Liver (tissue), 9 donors: ENCODE results near the gene LRP3. TPM values are rescaled to one million over a fixed set of nuclear protein-coding genes. Genes with fewer than 3 reads are reported as not detected.
"Not testable (repeated sequence)": the region's sequence is repeated elsewhere in the genome, so short reads cannot be mapped to it uniquely, and the experiment has no call there.

Experiments
- DNase-seq: peaks from one replicate; pipeline ENCODE4 v3.0.0-alpha.2; 2017; ENCODE audit warnings: low spot score
- H3K27ac ChIP-seq, 2 donors: one replicate each; pipeline ENCODE4 v1.7.0; 2013; ENCODE audit warnings: inconsistent platforms in 2 of 2, low read length in 2 of 2, control low read depth in 1 of 2, low read depth in 1 of 2, mild to moderate bottlenecking in 1 of 2
- H3K27me3 ChIP-seq, 4 donors: one replicate each; pipeline versions ENCODE4 v1.6.1 to v1.7.0; 2013; ENCODE audit warnings: low read length in 3 of 4, inconsistent platforms in 1 of 4, mild to moderate bottlenecking in 1 of 4, moderate library complexity in 1 of 4; ENCODE audit not compliant: control insufficient read depth in 4 of 4, insufficient read depth in 4 of 4
- H3K36me3 ChIP-seq, 4 donors: one replicate each; pipeline versions ENCODE4 v1.6.1 to v1.7.0; 2013; ENCODE audit warnings: low read length in 3 of 4, mild to moderate bottlenecking in 3 of 4, low read depth in 1 of 4, moderate library complexity in 1 of 4; ENCODE audit not compliant: control insufficient read depth in 4 of 4, insufficient read depth in 3 of 4
- H3K4me1 ChIP-seq, 4 donors: one replicate each; pipeline versions ENCODE4 v1.6.1 to v1.7.0; 2013; ENCODE audit warnings: low read length in 3 of 4, mild to moderate bottlenecking in 3 of 4, moderate library complexity in 1 of 4; ENCODE audit not compliant: control insufficient read depth in 4 of 4, insufficient read depth in 4 of 4
- H3K4me3 ChIP-seq, 3 donors: one replicate each; pipeline versions ENCODE4 v1.6.1 to v1.7.0; 2013; ENCODE audit warnings: low read length in 3 of 3, control low read depth in 1 of 3, low read depth in 1 of 3, mild to moderate bottlenecking in 1 of 3
- H3K9ac ChIP-seq, 2 donors: one replicate each; pipeline ENCODE4 v1.7.0; 2013; ENCODE audit warnings: low read length in 2 of 2, mild to moderate bottlenecking in 2 of 2, moderate library complexity in 2 of 2, control low read depth in 1 of 2, low read depth in 1 of 2
- H3K9me3 ChIP-seq, 4 donors: one replicate each; pipeline versions ENCODE4 v1.6.1 to v1.7.0; 2013; ENCODE audit warnings: low read length in 3 of 4; ENCODE audit not compliant: control insufficient read depth in 4 of 4
- FOXA2 ChIP-seq: IDR thresholded peaks from 2 replicates; pipeline ENCODE4 v1.6.1; 2016; ENCODE audit warnings: antibody characterized with exemption
- HNF4A ChIP-seq, 2 donors: conservative IDR thresholded peaks; 2 replicates each; pipeline ENCODE4 v1.6.1; 2016; ENCODE audit warnings: antibody characterized with exemption in 2 of 2, mild to moderate bottlenecking in 2 of 2
- HNF4G ChIP-seq: IDR thresholded peaks from 2 replicates; pipeline ENCODE4 v1.6.1; 2016; ENCODE audit warnings: antibody characterized with exemption
- NR2F2 ChIP-seq: IDR thresholded peaks from 2 replicates; pipeline ENCODE4 v1.6.1; 2016; ENCODE audit warnings: antibody characterized with exemption
- RXRA ChIP-seq, 2 donors: IDR thresholded peaks; 2 replicates each; pipeline ENCODE4 v1.6.1; 2017 to 2018; ENCODE audit warnings: antibody characterized with exemption in 2 of 2, mild to moderate bottlenecking in 1 of 2
- SP1 ChIP-seq: IDR thresholded peaks from 2 replicates; pipeline ENCODE4 v1.6.1; 2018; ENCODE audit warnings: antibody characterized with exemption, mild to moderate bottlenecking
- TAF1 ChIP-seq: conservative IDR thresholded peaks from 2 replicates; pipeline ENCODE4 v1.6.1; 2016; ENCODE audit warnings: antibody characterized with exemption, mild to moderate bottlenecking
- YY1 ChIP-seq: IDR thresholded peaks from 2 replicates; pipeline ENCODE4 v1.6.1; 2016; ENCODE audit warnings: antibody characterized with exemption, mild to moderate bottlenecking
- WGBS: extraction: QIAGEN DNeasy Blood & Tissue Kit; methylation state at CpG from one replicate; pipeline ENCODE4 v1.1.7; 2013; 5-methylcytosine and 5-hydroxymethylcytosine counted together
- polyA plus RNA-seq, 2 donors: library from polyadenylated mRNA; stranded (reverse) in 1 of 2; unstranded in 1 of 2; fragments of 200-250 nt in 1 of 2; fragments of >200 nt in 1 of 2; fragmentation: Nextera tagmentation in 1 of 2; extraction: Ambion mirVana in 1 of 2; gene quantifications; one replicate each; pipeline versions ENCODE4 v1.2.1 to v1.2.3, GENCODE V29; 2013 to 2015
- total RNA-seq, 2 donors: library from RNA; depleted of rRNA; stranded (reverse); fragments of >200 nt; gene quantifications; one replicate each; pipeline ENCODE4 v1.2.3, GENCODE V29; 2014
- TF ChIP-seq, protein P1 (sequence below): IDR thresholded peaks from 2 replicates; pipeline ENCODE4 v1.6.1; 2016; ENCODE audit warnings: antibody characterized with exemption
- TF ChIP-seq, protein P2 (sequence below): IDR thresholded peaks from 2 replicates; pipeline ENCODE4 v1.6.1; 2016; ENCODE audit warnings: antibody characterized with exemption
- TF ChIP-seq, protein P3 (sequence below): IDR thresholded peaks from 2 replicates; pipeline ENCODE4 v1.6.1; 2016; ENCODE audit warnings: antibody characterized with exemption, mild to moderate bottlenecking
- TF ChIP-seq, protein P4 (sequence below): IDR thresholded peaks from 2 replicates; pipeline ENCODE4 v1.6.1; 2016; ENCODE audit warnings: antibody characterized with exemption
- donor health status: healthy.
- donor health status: healthy.
- donor health status: healthy.
- donor health status: healthy.
- donor health status: healthy.

Gene LRP3
- total and polyA plus RNA-seq, 4 donors, result 2.5 to 42.3 (median 15.4) TPM

DNA sequence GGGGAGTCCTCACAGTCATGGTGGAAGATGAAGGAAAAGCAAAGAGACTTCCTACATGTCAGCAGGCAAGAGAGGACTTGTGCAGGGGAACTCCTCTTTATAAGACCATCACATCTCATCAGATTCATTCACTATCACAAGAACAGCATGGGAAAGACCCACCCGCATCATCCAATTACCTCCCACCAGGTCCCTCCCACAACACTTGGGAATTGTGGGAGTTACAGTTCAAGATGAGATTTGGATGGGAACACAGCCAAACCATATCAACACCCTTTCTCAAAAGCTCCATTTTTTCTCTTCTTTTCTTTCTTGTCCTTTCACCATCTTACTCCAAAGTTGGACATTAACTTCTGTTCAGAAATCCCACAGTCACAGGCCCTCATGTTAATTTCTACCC is 4.7 kb upstream of the LRP3 start:
- Histone ChIP-seq H3K36me3 (no peaks in the 10 kb centered on the region), H3K4me3 (no peak overlapping the region), H3K27me3 (no peaks in the 10 kb centered on the region), H3K9me3 (no peaks in the 10 kb centered on the region), H3K9ac (no peak overlapping the region), H3K27ac (no peak overlapping the region), H3K4me1 (peaks cover 0 to 4% (median 2%) of the 10 kb centered on the region in 4 donors)
- TF ChIP-seq YY1, result no peak
- no peak for TF ChIP-seq HNF4G
- TF ChIP-seq, protein P1, sequence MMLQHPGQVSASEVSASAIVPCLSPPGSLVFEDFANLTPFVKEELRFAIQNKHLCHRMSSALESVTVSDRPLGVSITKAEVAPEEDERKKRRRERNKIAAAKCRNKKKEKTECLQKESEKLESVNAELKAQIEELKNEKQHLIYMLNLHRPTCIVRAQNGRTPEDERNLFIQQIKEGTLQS, result no peak
- TF ChIP-seq FOXA2, result no peak
- TF ChIP-seq, protein P2, sequence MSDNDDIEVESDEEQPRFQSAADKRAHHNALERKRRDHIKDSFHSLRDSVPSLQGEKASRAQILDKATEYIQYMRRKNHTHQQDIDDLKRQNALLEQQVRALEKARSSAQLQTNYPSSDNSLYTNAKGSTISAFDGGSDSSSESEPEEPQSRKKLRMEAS, result no peak
- TF ChIP-seq, protein P3, sequence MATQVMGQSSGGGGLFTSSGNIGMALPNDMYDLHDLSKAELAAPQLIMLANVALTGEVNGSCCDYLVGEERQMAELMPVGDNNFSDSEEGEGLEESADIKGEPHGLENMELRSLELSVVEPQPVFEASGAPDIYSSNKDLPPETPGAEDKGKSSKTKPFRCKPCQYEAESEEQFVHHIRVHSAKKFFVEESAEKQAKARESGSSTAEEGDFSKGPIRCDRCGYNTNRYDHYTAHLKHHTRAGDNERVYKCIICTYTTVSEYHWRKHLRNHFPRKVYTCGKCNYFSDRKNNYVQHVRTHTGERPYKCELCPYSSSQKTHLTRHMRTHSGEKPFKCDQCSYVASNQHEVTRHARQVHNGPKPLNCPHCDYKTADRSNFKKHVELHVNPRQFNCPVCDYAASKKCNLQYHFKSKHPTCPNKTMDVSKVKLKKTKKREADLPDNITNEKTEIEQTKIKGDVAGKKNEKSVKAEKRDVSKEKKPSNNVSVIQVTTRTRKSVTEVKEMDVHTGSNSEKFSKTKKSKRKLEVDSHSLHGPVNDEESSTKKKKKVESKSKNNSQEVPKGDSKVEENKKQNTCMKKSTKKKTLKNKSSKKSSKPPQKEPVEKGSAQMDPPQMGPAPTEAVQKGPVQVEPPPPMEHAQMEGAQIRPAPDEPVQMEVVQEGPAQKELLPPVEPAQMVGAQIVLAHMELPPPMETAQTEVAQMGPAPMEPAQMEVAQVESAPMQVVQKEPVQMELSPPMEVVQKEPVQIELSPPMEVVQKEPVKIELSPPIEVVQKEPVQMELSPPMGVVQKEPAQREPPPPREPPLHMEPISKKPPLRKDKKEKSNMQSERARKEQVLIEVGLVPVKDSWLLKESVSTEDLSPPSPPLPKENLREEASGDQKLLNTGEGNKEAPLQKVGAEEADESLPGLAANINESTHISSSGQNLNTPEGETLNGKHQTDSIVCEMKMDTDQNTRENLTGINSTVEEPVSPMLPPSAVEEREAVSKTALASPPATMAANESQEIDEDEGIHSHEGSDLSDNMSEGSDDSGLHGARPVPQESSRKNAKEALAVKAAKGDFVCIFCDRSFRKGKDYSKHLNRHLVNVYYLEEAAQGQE, result no peak
- 68% methylated on average over 1 of the region's 1 CpG for WGBS
- DNase-seq, result no peak

DNA sequence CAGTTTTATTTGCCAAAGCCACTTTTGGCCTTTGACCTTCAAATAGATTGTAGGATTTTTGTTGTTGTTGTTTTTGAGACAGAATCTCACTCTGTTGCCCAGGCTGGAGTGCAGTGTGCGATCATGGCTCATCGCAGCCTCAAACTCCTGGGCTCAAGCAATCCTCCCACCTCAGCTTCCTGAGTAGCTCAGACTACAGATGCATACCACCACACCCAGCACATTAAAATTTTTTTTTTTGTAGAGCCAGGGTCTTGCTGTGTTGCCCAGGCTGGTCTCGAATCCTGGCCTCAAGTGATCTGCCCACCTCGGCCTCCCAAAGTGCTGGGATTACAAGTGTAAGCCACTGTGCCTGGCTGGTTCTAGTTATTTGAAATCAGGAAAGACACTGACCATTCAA is 3.0 kb upstream of the LRP3 start:
- not testable (repeated sequence) for H3K27me3 ChIP-seq, H3K36me3 ChIP-seq, H3K4me3 ChIP-seq, H3K27ac ChIP-seq, H3K9me3 ChIP-seq, DNase-seq, H3K9ac ChIP-seq
- H3K4me1 ChIP-seq, result peaks cover 7 to 14% (median 10%) of the 10 kb centered on the region in 4 donors
- WGBS, result 94% methylated on average over 4 of the region's 4 CpGs

DNA sequence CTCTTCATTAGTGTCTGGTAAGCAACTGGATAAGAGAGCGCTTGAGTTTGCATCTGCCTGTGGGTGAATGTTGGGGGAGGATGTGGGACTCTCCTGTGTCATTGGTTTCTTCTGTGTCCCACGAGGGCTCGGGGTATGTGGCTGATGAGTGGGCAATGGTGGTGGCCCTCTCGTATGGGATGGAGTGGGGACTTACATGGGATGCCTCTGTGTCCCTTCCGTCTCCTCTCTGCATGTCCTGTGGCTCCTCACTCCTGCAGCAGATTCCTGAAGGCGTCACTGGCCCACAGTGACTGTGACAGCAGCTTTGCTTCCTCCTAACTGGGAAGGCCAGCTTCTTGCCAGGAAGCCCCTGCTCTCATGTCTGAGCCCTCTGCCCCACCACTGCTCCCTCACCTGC is 2.6 kb upstream of the LRP3 start:
- H3K36me3 ChIP-seq, result peaks cover 0 to under 1% (median 0%) of the 10 kb centered on the region in 4 donors
- H3K9me3 ChIP-seq, result no peaks in the 10 kb centered on the region
- WGBS, result 92% methylated on average over 6 of the region's 6 CpGs
- TF ChIP-seq RXRA (IDR thresholded peaks at IDR 0.05) (no peak), FOXA2 (no peak), TAF1 (no peak), NR2F2 (no peak), SP1 (no peak), HNF4A (conservative IDR thresholded peaks at IDR 0.05) (no peak)
- TF ChIP-seq, protein P3, result no peak
- TF ChIP-seq, protein P4, sequence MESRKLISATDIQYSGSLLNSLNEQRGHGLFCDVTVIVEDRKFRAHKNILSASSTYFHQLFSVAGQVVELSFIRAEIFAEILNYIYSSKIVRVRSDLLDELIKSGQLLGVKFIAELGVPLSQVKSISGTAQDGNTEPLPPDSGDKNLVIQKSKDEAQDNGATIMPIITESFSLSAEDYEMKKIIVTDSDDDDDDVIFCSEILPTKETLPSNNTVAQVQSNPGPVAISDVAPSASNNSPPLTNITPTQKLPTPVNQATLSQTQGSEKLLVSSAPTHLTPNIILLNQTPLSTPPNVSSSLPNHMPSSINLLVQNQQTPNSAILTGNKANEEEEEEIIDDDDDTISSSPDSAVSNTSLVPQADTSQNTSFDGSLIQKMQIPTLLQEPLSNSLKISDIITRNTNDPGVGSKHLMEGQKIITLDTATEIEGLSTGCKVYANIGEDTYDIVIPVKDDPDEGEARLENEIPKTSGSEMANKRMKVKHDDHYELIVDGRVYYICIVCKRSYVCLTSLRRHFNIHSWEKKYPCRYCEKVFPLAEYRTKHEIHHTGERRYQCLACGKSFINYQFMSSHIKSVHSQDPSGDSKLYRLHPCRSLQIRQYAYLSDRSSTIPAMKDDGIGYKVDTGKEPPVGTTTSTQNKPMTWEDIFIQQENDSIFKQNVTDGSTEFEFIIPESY, result no peak
- no peak overlapping the region for H3K9ac ChIP-seq
- H3K4me1 ChIP-seq, result peaks cover 7 to 16% (median 10%) of the 10 kb centered on the region in 4 donors
- H3K4me3 ChIP-seq, result no peak overlapping the region
- no peak overlapping the region for H3K27ac ChIP-seq
- DNase-seq, result no peak
- H3K27me3 ChIP-seq, result no peaks in the 10 kb centered on the region
